Hindlimb muscle (tissue), 1 donor: ENCODE measurements around the gene CGGBP1. TPM values are rescaled to one million over a fixed set of nuclear protein-coding genes. Genes with fewer than 3 reads are reported as not detected.
A peak's percentile ranks its signal among the peaks of the same experiment; 100 is the strongest.
"Not testable (repeated sequence)": the region's sequence is repeated elsewhere in the genome, so short reads cannot be mapped to it uniquely, and the experiment has no call there.

Experiments used
- DNase-seq: peaks from one replicate; pipeline ENCODE4 v3.0.0-alpha.2; 2013
- polyA plus RNA-seq: library from polyadenylated mRNA; unstranded; fragments of 120-200 nt; gene quantifications from one replicate; pipeline ENCODE4 v1.2.1, GENCODE V29; 2013; ENCODE audit not compliant: insufficient read length

Gene CGGBP1
- polyA plus RNA-seq, 1 donor, result 70.8 TPM

DNA sequence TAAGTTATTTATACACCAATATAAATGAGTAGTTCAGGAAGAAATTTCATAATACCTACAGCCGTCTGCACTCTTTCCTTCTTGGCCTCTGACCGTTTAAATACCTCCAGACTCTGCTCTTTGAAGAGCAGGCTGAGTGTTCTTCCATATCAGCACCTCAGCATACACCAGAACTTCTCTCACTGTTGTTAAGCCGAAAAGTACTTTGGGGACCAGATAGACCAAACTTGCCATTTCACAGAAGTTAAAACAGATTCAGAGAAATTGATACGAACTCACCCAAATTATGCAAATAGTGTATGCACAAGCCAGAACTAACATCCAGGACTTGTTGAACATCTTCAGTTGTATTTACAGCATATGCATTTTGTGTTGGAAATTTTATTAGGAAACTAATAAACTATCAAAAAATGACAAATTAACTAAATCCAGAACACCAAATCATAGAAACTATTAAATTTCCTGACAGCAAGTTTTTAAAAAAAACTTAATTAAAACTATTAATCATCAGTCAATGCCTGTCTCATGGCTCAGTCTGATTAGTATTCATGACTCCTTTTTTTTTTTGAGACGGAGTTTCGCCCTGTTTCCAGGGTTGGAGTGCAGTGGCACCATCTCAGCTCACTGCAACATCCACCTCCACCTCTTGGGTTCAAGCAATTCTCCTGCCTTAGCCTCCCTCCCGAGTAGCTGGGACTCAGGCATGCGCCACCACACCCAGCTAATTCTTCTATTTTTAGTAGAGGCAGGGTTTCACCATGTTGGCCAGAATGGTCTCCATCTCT is 24.1 kb downstream of the CGGBP1 start:
- DNase-seq, result no peak

GRCh38 chr3:88033808-88034207 is 25.0 kb downstream of the CGGBP1 start:
- DNase-seq, result no peak

DNA sequence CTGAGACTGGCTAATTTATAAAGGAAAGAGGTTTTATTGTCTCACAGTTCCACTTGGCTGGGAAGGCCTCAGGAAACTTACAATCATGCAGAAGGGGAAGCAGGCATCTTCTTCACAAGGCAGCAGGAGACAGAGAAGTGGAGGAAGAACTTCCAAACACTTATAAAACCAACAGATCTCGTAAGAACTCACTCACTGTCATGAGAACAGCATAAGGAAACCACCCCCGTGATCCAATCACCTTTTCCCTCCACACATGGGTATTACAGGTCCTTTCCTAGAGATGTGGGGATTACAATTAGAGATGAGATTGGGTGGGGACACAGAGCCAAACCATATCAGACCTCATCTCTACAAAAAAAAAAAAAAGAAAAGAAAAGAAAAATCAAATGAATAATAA is 25.7 kb downstream of the CGGBP1 start:
- DNase-seq, result no peak

DNA sequence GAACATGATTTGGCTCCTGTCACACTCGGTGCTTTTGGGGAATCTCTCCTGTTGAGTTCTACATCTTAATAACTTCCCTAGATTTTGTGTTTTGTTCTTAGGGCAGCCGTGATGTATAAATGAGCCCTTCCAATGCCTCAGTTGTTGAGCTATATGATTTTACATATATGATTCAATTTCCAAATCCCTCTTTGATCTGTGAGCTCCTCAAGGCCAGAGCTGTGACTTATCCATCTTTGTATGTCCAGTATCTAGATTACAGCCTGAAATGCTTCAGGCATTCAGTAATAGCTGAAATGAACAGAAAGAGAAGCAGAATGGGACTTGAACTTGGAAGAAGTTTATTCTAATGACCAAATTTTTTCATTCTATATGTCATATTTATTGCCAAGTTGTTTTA is 26.6 kb downstream of the CGGBP1 start:
- DNase-seq, result no peak

DNA sequence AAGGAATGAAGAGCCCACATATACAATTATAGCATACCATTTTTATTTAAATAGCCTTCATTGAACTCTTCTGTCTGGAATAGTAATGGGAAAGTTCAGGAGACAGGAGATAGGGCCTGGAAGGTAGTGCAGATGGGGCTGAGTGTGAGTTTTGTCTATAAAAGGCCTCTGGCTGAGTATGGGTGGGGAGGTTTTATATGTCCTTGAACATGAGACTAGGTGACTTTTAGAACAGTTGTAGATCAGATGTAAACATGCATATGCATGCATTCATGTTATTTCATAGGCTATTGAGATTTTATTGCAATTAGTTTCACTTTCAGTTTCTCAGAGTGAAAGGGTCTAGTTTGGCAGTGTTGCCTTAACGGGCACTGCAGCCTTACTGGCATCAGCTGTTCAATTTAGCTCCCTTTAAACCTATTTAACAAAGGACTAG is 27.1 kb downstream of the CGGBP1 start:
- peak; percentile 13 for DNase-seq

DNA sequence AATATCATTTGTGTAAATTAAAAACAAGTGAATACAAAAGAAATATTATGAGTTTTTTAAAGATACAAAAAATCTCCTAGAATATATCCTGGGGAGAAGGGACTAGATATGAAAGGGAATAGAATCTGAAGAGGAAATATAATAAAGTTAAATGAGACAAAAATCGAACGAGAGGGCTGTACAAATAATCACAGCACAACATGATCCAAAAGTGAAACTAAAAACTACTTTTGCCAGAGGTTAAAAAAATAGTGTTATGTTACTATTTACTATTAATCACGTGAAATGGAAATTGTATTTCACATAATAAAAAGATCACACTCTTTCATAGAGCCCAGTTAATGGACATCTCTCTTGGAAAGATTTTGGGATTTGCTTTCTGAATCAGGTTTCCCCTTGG is 28.6 kb downstream of the CGGBP1 start:
- no peak for DNase-seq

- DNase-seq, result no peak
These were observed 29.9 kb downstream of the CGGBP1 start for GRCh38 chr3:88028876-88029275.

DNA sequence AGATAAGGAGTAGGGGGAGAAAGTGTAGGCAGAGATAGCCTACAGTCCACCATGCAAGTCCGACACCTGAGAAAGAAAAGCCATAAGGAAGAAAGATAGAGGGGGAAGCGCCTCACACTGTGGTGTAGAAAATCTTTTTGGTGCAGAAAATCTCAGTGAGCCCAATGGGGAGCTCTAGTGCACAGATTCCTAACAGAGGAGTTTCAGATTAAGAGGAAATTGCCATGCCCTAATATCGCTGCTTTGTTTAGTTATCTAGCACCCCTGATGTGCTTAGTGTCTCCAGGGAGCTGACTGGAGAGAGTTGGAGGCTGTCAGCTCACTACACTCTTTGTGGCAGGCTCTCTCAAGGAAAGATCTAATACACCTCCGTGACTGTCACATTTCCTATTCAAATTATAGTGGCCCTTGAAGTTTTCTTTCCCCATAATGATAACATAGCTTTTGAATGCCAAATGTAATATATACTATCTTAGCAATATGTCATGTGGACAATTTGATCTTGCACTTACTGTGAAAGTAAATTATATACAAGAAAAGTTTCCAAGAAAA is 33.7 kb downstream of the CGGBP1 start:
- DNase-seq, result no peak

DNA sequence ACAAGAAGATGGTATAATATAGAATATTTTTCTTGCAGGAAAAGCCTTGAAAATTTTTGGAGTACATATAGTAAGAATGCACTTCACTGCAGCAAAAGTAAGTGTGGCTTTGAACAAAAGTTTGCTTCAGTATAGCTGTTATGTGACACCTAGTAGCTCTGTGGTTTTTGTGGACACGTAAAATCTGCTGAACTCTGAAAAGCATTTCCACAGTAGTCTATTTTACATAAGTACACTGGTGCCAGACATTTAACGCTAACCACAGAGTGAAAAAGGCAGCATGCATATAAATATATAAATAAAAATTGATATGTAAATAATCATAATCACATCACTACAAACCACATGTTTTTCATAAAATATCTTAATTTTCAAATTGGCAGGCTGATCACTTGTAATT is 39.8 kb downstream of the CGGBP1 start:
- no peak for DNase-seq

GRCh38 chr3:88015656-88016055 is 43.1 kb downstream of the CGGBP1 start:
- DNase-seq, result not testable (repeated sequence)

DNA sequence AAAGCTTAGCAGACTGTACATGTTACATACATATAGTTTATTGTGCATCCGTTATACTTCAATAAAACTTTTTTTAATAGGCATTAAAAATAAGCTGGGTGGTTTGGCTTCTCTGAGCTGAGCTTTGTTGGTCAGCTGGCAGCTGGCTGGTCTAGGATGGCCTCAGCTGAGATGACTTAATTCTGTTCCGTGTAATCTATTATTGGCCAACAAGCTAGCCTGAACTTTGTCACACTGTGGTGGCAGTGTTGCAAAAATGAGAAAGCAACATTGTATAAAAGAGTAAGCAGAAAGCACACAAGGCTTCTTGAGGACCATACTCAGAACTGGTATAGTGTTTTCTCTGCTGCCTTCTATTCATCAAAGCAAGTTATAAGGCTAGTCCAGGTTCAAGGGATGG is 45.2 kb downstream of the CGGBP1 start:
- no peak for DNase-seq

DNA sequence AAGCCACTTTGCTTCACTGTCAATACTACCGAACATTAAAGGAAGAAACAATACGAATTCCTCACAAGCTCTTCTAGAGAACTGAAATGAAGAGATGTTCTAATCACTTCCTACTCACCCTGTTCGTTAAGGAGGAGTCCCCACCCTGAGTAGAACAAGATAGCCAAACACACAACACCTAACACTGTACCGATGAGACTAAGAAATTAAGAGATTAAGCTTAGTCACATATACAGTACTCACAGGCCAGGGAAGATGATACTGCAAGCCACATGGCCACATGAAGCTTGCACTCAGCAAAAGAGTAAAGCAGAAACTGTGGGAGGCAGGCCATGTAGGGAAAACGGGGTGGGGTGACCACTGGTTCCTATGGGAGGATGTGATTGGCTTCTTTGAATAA is 48.0 kb downstream of the CGGBP1 start:
- DNase-seq, result no peak

GRCh38 chr3:88009066-88009465 is 49.7 kb downstream of the CGGBP1 start:
- DNase-seq, result no peak

GRCh38 chr3:88005066-88005465 is 53.7 kb downstream of the CGGBP1 start:
- DNase-seq, result no peak

DNA sequence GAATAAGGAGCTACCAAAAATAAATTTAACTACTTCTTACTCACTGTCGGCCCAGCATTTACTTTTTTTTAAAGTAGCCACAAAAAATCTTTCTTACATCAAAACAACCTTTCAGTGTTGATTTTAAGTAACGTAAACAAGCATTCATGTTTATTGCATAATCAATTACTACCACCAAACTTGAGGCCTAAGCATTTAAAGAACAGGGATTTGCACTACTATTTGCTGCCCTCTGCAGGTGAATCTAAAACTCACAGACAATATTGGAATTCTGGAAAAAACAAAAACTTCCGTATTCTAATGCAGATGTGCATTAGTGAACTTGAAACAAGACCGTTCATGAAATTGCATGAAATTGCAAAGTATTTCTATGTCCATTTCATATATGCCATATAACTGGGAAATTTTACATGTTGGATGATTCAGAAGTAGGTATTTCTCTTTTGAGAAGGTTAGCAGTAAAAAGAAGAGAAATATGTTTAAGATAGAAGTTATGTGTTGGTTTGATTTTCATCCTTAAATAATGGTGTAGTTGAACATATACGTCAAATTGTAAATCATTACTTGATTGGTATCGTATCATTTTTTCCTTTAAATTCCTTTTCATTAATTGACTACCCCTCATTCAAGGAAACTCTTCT is 55.6 kb downstream of the CGGBP1 start:
- peak; percentile 23 for DNase-seq

GRCh38 chr3:88002448-88002847 is 56.4 kb downstream of the CGGBP1 start:
- no peak for DNase-seq

Other genes with a start within 250 kb of the CGGBP1 start
- gene ZNF654, start 250 bp upstream of the CGGBP1 start, polyA plus RNA-seq, result 9.2 TPM
- 14.0 TPM for gene C3orf38, start 91.0 kb upstream of the CGGBP1 start, polyA plus RNA-seq